PFSK-1 (cell line): ENCODE data around the gene TAF4.

Experiments
- POLR2AphosphoS5 ChIP-seq: IDR thresholded peaks from 2 replicates; pipeline ENCODE4 v1.6.1; 2012; ENCODE audit warnings: low read depth, mild to moderate bottlenecking, control low read depth, low read length, moderate library complexity
- REST ChIP-seq, 2 experiments: IDR thresholded peaks; 2 replicates each; pipeline versions ENCODE4 v1.6.1 to v1.8.0; 2011 to 2012; ENCODE audit warnings: low read depth in 2 of 2, low read length in 2 of 2, control low read depth in 1 of 2, inconsistent platforms in 1 of 2, mild to moderate bottlenecking in 1 of 2, moderate library complexity in 1 of 2; ENCODE audit not compliant: insufficient read depth in 1 of 2
- TAF1 ChIP-seq: IDR thresholded peaks from 2 replicates; pipeline ENCODE4 v1.6.1; 2012; ENCODE audit warnings: low read length, control low read depth, borderline replicate concordance; ENCODE audit not compliant: insufficient read depth

- TF ChIP-seq TAF1 (no peak), POLR2AphosphoS5 (no peak), REST (IDR thresholded peaks at IDR 0.05; ENCODE audit: insufficient read depth in 1 of 2, low read depth in 2 of 2, low read length in 2 of 2) (no peak; a peak in 1 of 4 replicates)
Observed at GRCh38 chr20:61953037-61954021, 112.4 kb downstream of the TAF4 start.
